Ascending aorta (tissue), 2 donors: Measurements from ENCODE around the gene PLSCR2. TPM values are rescaled to one million over a fixed set of nuclear protein-coding genes. Genes with fewer than 3 reads are reported as not detected.

Experiments
- DNase-seq, 2 donors: peaks; one replicate each; pipeline ENCODE4 v3.0.0-alpha.2; 2019; ENCODE audit warnings: low spot score in 2 of 2
- H3K27ac ChIP-seq, 2 donors: fragments of 200-600 bp; sonication (generic); one replicate each; pipeline ENCODE4 v1.5.1; 2016 to 2017; ENCODE audit warnings: mild to moderate bottlenecking in 1 of 2
- H3K27me3 ChIP-seq: fragments of 200-600 bp; sonication (generic); one replicate; pipeline ENCODE4 v1.5.1; 2017
- H3K36me3 ChIP-seq, 2 donors: fragments of 200-600 bp; sonication (generic); one replicate each; pipeline ENCODE4 v1.5.1; 2016
- H3K4me1 ChIP-seq, 2 donors: fragments of 200-600 bp; sonication (generic); one replicate each; pipeline ENCODE4 v1.5.1; 2016 to 2017; ENCODE audit warnings: mild to moderate bottlenecking in 1 of 2
- H3K4me3 ChIP-seq, 2 donors: fragments of 200-600 bp; sonication (generic); one replicate each; pipeline ENCODE4 v1.5.1; 2016 to 2017; ENCODE audit warnings: mild to moderate bottlenecking in 1 of 2
- H3K9me3 ChIP-seq, 2 donors: fragments of 200-600 bp; sonication (generic); one replicate each; pipeline ENCODE4 v1.5.1; 2016
- CTCF ChIP-seq, 3 experiments: fragments of 200-600 bp in 2 of 3; fragments of 450-650 bp in 1 of 3; sonication (generic) in 2 of 3; IDR thresholded peaks; one replicate each; pipeline ENCODE4 v1.5.1; 2016 to 2019; ENCODE audit warnings: antibody characterized with exemption in 3 of 3, mild to moderate bottlenecking in 1 of 3, moderate library complexity in 1 of 3
- intact Hi-C: fragments of 100-400 bp; cut with DNase I; formaldehyde crosslinking; loops from one replicate; pipeline ENCODE4 v1.15.1; 2023
- total RNA-seq: library from RNA; depleted of rRNA; stranded (reverse); fragments of >200 nt; gene quantifications from one replicate; pipeline ENCODE4 v1.1.0, GENCODE V29; 2016

Gene PLSCR2
- total RNA-seq, 1 donor from 2014 or later, result not detected

GRCh38 chr3:146507331-146508120, 38.2 kb upstream of the PLSCR2 start:
- Histone ChIP-seq H3K27me3 (no peaks in the 10 kb centered on the region), H3K36me3 (no peaks in the 10 kb centered on the region), H3K4me1 (peaks cover 0 to 11% of the 10 kb centered on the region in 2 donors), H3K9me3 (no peaks in the 10 kb centered on the region), H3K27ac (no peak overlapping the region), H3K4me3 (no peak overlapping the region)
- no peak for DNase-seq
- intact Hi-C loops, result no loop called here
- no peak for TF ChIP-seq CTCF (IDR thresholded peaks at IDR 0.05)

- no peak for TF ChIP-seq CTCF (IDR thresholded peaks at IDR 0.05)
- no peak overlapping the region for H3K4me3 ChIP-seq
- H3K9me3 ChIP-seq, result no peaks in the 10 kb centered on the region
- H3K4me1 ChIP-seq, result peaks cover 0 to 11% of the 10 kb centered on the region in 2 donors
- no peaks in the 10 kb centered on the region for H3K36me3 ChIP-seq
- H3K27ac ChIP-seq, result no peak overlapping the region
- no peak for DNase-seq
- intact Hi-C loops, result no loop called here
- no peaks in the 10 kb centered on the region for H3K27me3 ChIP-seq
Observed at GRCh38 chr3:146505516-146505915, 36.2 kb upstream of the PLSCR2 start.

- no peak for TF ChIP-seq CTCF (IDR thresholded peaks at IDR 0.05)
- intact Hi-C loops, result no loop called here
- no peak overlapping the region for H3K4me3 ChIP-seq
Observed at GRCh38 chr3:146504498-146505197, 35.3 kb upstream of the PLSCR2 start.

GRCh38 chr3:146503461-146504202, 34.3 kb upstream of the PLSCR2 start:
- intact Hi-C loops, result no loop called here
- no peaks in the 10 kb centered on the region for H3K36me3 ChIP-seq
- H3K4me3 ChIP-seq, result no peak overlapping the region
- no peak for DNase-seq
- no peaks in the 10 kb centered on the region for H3K9me3 ChIP-seq
- H3K27me3 ChIP-seq, result no peaks in the 10 kb centered on the region
- no peak overlapping the region for H3K27ac ChIP-seq
- TF ChIP-seq CTCF (IDR thresholded peaks at IDR 0.05), result no peak
- peaks cover 0 to 11% of the 10 kb centered on the region in 2 donors for H3K4me1 ChIP-seq

More at GRCh38 chr3:146504498-146505197, 35.3 kb upstream of the PLSCR2 start:
- Histone ChIP-seq H3K27ac (no peak overlapping the region), H3K27me3 (no peaks in the 10 kb centered on the region), H3K9me3 (no peaks in the 10 kb centered on the region), H3K4me1 (peaks cover 0 to 11% of the 10 kb centered on the region in 2 donors), H3K36me3 (no peaks in the 10 kb centered on the region)
- DNase-seq, result no peak

GRCh38 chr3:146502887-146503460, 33.6 kb upstream of the PLSCR2 start:
- no peaks in the 10 kb centered on the region for H3K27me3 ChIP-seq

More at GRCh38 chr3:146502887-146503460, 33.6 kb upstream of the PLSCR2 start:
- no peaks in the 10 kb centered on the region for H3K9me3 ChIP-seq
- DNase-seq, result no peak
- no peak for TF ChIP-seq CTCF (IDR thresholded peaks at IDR 0.05)
- no peak overlapping the region for H3K4me3 ChIP-seq
- intact Hi-C loops, result no loop called here
- H3K36me3 ChIP-seq, result no peaks in the 10 kb centered on the region
- peaks cover 0 to 11% of the 10 kb centered on the region in 2 donors for H3K4me1 ChIP-seq
- H3K27ac ChIP-seq, result no peak overlapping the region
